ENCODE data around the gene EFL1. TPM values are rescaled to one million over a fixed set of nuclear protein-coding genes. Genes with fewer than 3 reads are reported as not detected.

Gene EFL1
- total RNA-seq, 2 donors from 2014 or later, result 42.0 to 59.1 TPM

GRCh38 chr15:82168757-82169156 lies 93.8 kb downstream of the EFL1 start:
- Mint-ChIP-seq H3K27me3 (ENCODE audit: insufficient read depth) (no peaks in the 10 kb centered on the region), H3K27ac (no peak overlapping the region), H3K36me3 (ENCODE audit: low read depth) (peaks cover 17% of the 10 kb centered on the region), H3K4me3 (no peak overlapping the region), H3K4me1 (no peaks in the 10 kb centered on the region), H3K9me3 (no peaks in the 10 kb centered on the region)
- WGBS, 2 experiments (ENCODE audit: insufficient coverage in 1 of 2, insufficient read length in 1 of 2), result 100% methylated on average over 2 of the region's 2 CpGs; no CpG with 5 or more reads in 1 of the 2 experiments
- Histone ChIP-seq H3K9ac (ENCODE audit: extremely low read depth, low read length, poor library complexity, severe bottlenecking) (no peak overlapping the region), H3K4me1 (ENCODE audit: control insufficient read depth, insufficient read depth, low read length) (no peaks in the 10 kb centered on the region), H3K27ac (ENCODE audit: low read depth, low read length) (no peak overlapping the region), H3K4me3 (ENCODE audit: low read length) (no peak overlapping the region), H3K27me3 (ENCODE audit: control insufficient read depth, insufficient read depth, low read length, poor library complexity, severe bottlenecking) (no peaks in the 10 kb centered on the region), H3K9me3 (ENCODE audit: control insufficient read depth, low read length) (no peaks in the 10 kb centered on the region), H3K36me3 (ENCODE audit: control insufficient read depth, insufficient read depth, low read length) (peaks cover 33% of the 10 kb centered on the region)
- TF ChIP-seq CTCF (conservative IDR thresholded peaks at IDR 0.05), result no peak
- no peak for DNase-seq

- Histone ChIP-seq H3K9ac (ENCODE audit: extremely low read depth, low read length, poor library complexity, severe bottlenecking) (no peak overlapping the region), H3K4me1 (ENCODE audit: control insufficient read depth, insufficient read depth, low read length) (no peaks in the 10 kb centered on the region), H3K27ac (ENCODE audit: low read depth, low read length) (no peak overlapping the region), H3K36me3 (ENCODE audit: control insufficient read depth, insufficient read depth, low read length) (peaks cover 38% of the 10 kb centered on the region), H3K27me3 (ENCODE audit: control insufficient read depth, insufficient read depth, low read length, poor library complexity, severe bottlenecking) (no peaks in the 10 kb centered on the region), H3K4me3 (ENCODE audit: low read length) (no peak overlapping the region), H3K9me3 (ENCODE audit: control insufficient read depth, low read length) (no peaks in the 10 kb centered on the region)
- Mint-ChIP-seq H3K9me3 (no peaks in the 10 kb centered on the region), H3K36me3 (ENCODE audit: low read depth) (peaks cover 17% of the 10 kb centered on the region), H3K4me3 (no peak overlapping the region), H3K27me3 (ENCODE audit: insufficient read depth) (no peaks in the 10 kb centered on the region), H3K4me1 (no peaks in the 10 kb centered on the region), H3K27ac (no peak overlapping the region)
- no peak for TF ChIP-seq CTCF (conservative IDR thresholded peaks at IDR 0.05)
- WGBS, 2 experiments (ENCODE audit: insufficient coverage in 1 of 2, insufficient read length in 1 of 2), result 96% methylated on average over 4 to 8 of the region's 8 CpGs
- no peak for DNase-seq
These were observed 94.2 kb downstream of the EFL1 start for GRCh38 chr15:82168296-82168695.

DNA sequence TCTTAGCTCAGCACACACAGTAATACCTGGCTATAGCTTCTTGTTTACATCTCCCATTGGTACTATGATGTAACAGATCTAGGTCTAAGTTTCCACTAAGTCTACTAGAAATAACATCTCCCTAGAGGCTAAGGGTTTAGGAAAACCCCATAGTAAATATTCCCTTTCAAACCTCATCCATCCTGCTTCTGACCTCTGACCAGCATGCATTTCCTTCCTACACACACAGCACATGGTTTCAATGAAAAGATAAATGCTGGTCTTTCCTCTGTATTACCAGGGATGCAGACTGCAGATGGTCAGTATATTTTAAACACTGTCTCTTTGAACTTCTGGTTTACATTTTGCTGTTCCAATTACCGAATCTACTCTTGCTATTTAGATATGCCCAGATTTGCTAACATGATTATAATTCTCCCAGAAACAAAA lies 96.6 kb downstream of the EFL1 start:
- H3K27me3 Mint-ChIP-seq (ENCODE audit: insufficient read depth), result no peaks in the 10 kb centered on the region
- Histone ChIP-seq H3K4me3 (ENCODE audit: low read length) (no peak overlapping the region), H3K9me3 (ENCODE audit: control insufficient read depth, low read length) (no peaks in the 10 kb centered on the region), H3K9ac (ENCODE audit: extremely low read depth, low read length, poor library complexity, severe bottlenecking) (no peak overlapping the region), H3K27me3 (ENCODE audit: control insufficient read depth, insufficient read depth, low read length, poor library complexity, severe bottlenecking) (no peaks in the 10 kb centered on the region), H3K4me1 (ENCODE audit: control insufficient read depth, insufficient read depth, low read length) (no peaks in the 10 kb centered on the region), H3K27ac (ENCODE audit: low read depth, low read length) (no peak overlapping the region), H3K36me3 (ENCODE audit: control insufficient read depth, insufficient read depth, low read length) (peaks cover 53% of the 10 kb centered on the region)
- no peaks in the 10 kb centered on the region for H3K9me3 Mint-ChIP-seq
- no peak for DNase-seq
- H3K4me3 Mint-ChIP-seq, result no peak overlapping the region
- peaks cover 27% of the 10 kb centered on the region for H3K36me3 Mint-ChIP-seq (ENCODE audit: low read depth)
- H3K4me1 Mint-ChIP-seq, result no peaks in the 10 kb centered on the region
- 93 to 100% methylated on average over 1 of the region's 1 CpG for WGBS, 2 experiments (ENCODE audit: insufficient coverage in 1 of 2, insufficient read length in 1 of 2)
- no peak for TF ChIP-seq CTCF (conservative IDR thresholded peaks at IDR 0.05)
- no peak overlapping the region for H3K27ac Mint-ChIP-seq
